Activated CD8-positive, alpha-beta memory T cell treated with anti-CD3 and anti-CD28 coated beads, Interleukin-2, amount 50 U/mL, for 48 hours (primary cell): ENCODE measurements around the gene TEX13D.
"Not testable (repeated sequence)": the region's sequence is repeated elsewhere in the genome, so short reads cannot be mapped to it uniquely, and the experiment has no call there.

ENCODE experiments used
- DNase-seq: peaks from one replicate; pipeline ENCODE4 v3.0.0-alpha.2; 2020

The TEX13D gene

DNA sequence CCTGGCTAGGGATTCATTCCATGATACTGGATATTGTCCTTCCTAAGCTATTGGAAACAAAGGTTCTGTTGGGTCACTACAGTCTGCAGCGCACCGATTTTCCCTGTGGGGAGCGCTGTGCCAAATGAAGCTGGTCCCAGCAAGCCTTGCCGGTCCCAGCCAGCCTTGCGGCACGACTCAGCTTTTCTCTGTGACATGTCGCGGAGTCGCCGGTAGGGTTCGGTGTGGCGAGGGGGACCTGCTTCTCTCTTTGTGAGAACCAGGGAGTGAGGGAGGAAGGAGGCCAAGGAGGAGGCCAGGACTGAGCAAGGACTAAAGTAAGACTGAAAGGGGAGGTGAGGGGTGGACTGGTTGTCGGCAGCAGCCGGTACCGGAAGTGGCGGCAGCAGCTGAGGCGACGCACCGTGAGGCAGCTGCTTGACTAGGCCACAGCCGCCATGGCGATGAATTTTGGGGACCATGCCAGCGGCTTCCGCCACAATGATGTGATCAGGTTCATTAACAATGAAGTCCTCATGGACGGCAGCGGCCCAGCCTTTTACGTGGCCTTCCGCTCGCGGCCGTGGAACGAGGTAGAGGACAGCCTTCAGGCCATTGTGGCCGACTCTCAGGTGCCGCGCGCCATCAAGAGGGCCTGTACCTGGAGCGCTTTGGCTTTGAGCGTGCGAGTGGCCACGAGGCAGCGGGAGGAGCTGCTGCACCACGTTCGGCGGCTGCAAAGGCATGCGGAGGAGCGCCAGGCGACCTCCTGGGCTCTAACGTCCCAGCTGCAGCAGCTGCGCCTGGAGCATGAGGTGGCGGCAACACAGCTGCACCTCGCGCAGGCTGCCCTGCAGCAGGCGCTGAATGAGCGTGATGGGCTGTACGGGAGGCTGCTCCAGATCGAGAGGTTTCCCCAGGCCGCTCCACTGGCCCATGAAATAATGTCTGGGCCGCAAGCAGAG lies at the start of gene TEX13D:
Gene TEX13D (plus strand): TSS at position 180 of the 944 bp plus-strand sequence. CDS start 258 bp downstream, at position 438.
- no peak for DNase-seq

DNA sequence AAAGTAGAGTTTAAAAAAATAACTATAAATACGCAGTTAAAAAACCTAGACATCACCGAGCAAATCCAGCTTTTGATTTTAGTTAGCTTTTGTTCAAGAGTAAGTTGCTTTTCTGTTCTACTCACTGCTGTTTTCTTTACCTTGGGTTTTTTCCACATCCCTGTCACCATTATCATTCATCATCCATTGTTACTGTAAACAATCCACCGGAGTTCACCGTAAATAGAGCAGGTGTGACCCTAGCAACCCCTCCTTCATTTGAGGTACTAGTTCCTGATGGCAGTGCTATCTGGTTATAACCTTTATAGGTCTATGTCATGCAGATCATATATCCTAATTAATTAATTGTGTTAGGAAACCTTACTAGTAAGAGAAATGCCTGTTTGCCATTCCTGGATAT lies 43.0 kb upstream of the TEX13D start:
- DNase-seq: no peak

DNA sequence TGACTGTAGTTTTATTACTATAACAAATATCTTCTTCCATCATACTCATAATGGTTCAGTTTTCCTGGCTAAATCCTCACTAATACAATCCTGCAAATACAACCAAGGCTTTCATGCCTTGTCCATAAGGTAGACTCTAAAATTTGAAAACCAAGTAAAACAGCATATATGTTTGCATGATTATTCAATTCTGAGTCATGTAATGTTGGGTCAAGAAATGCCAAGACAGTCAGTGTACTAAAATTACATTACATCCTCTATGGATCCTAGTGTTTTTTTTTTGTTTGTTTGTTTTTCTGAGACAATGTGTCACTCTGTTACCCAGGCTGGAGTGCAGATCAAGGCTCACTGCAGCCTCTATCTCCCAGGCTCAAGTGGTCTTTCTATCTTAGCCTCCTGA lies 38.6 kb upstream of the TEX13D start:
- no peak for DNase-seq

DNA sequence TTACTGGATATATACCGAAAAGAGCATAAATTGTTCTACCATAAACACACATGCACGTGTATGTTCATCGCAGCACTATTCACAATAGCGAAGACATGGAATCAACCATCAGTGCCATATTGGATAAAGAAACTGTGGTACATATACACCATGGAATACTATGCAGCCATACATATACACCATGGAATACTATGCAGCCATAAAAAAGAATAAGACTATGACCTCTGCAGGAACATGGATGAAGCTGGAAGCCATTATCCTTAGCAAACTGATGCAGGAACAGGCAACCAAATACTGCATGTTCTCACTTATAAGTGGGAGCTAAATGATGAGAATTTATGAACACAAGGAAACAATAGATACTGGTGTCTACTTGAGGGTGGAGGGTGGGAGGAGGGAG lies 33.1 kb upstream of the TEX13D start:
- not testable (repeated sequence) for DNase-seq

DNA sequence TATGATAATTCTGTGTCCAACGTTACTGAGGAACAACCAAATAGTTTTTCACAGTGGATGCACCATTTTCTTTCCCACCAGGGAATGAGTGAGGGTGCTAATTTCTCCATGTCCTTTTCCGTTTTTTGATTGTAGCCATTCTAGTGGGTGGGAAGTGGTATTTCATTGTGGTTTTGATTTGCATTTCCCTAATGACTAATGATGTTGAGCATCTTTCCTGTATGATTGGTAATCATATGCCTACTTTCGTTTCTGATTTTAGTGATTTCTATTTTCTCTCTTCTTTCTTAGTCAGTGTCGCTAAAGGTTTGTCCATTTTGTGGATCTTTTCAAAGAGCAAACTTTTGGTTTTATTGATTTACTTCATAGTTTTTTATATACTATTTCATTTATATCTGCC lies 32.1 kb upstream of the TEX13D start:
- no peak for DNase-seq

DNA sequence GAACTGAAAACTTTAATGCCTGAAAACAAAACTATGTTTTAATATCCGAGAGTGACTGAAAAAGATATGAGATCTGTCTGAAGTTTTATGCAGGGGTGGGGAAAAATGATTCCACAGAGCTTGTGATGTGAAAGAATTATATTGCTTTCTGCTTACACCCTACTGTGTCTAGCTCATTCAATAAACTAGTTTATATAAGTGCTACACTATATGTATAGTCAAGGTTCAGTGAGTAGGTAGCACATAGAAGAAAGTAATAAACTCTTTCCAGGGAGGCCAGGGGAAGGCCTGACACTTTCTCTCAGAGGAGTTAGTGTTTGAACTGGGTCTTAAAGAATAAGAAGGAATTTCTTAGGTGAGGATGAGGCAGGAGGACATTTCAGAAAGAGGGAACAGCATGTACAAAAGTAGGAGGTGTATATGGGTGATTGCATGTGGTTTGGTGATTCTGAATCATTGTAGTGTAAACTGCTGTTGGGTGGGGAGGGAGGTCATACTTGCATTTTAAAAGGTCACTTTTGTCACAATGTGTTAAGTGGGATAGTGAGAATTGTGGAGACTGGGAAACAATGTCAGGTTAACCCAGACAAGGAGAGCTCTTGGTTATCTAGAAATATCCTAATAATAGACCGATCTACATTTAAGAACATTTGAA lies 25.1 kb upstream of the TEX13D start:
- no peak for DNase-seq

DNA sequence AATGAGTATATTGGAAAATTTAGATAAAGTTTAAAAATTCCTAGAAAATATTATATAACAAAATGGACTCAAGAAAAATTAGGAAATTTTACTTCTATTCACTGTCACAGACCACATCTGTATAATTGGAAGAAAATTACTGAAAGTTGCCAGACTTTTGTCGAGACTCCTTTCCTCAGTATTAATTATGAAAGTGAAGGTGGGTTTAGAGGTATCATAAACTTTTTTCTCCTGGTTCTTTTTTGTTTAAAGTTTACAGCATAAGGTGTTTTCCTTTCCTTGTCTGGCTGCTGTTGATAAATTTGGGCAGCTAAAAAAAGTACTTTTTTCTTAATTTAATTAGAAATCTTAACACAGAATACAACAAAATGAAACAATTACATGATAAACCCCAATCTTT lies 6.7 kb upstream of the TEX13D start:
- DNase-seq: no peak

DNA sequence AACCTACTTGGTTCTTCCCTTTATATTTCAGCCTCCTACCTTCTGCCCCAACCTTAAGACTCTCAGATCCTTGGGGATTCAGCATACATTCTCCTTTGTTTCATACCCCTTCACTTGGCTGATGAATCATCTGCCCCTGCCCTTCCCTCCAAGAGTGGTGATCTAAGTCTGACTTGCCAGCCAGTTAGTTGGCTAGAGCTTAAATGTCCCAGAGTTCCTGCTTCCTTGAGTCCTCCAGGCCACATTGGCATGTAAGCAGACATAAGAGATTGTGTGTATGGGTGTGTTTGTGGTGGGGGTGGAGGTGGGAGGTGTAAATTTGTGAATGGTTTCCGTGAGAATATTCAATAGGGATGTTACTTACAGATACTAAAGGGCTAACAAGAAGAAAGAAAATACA lies 3.7 kb upstream of the TEX13D start:
- no peak for DNase-seq

DNA sequence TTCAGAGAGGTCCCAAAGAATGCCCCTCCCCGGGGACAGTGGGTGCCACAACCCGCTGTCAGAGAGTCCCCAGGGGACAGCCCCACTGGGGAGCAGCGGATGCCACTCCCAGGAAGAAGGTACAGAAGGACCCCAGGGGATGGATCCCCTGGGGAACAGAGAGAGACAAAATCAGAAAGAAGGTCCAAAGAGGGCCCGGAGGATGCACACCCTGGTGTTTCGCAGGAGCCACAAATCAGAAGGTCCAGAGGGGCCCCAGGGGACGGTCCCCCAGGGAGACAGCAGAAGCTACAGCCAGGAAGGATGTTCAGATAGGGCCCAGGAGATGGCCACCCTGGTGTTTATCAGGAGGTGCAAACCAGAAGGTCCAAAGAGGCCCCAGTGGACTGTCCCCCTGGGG lies 1.4 kb downstream of the TEX13D start:
- no peak for DNase-seq

DNA sequence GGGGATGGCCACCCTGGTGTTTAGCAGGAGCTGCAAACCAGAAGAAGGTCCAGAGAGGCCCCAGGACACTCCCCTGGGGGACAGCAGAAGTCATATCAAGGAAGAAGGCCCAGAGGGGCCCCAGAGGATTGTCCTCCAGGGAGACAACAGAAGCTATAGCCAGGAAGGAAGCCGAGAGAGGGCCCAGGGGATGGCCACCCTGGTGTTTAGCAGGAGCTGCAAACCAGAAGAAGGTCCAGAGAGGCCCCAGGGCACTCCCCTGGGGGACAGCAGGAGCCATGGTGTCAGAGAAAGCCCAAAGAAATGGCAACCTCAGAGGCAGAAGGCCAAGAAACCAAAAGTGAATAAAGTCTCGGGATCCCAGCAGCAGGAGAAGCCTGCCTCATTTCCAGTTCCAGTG lies 2.1 kb downstream of the TEX13D start:
- DNase-seq: not testable (repeated sequence)

DNA sequence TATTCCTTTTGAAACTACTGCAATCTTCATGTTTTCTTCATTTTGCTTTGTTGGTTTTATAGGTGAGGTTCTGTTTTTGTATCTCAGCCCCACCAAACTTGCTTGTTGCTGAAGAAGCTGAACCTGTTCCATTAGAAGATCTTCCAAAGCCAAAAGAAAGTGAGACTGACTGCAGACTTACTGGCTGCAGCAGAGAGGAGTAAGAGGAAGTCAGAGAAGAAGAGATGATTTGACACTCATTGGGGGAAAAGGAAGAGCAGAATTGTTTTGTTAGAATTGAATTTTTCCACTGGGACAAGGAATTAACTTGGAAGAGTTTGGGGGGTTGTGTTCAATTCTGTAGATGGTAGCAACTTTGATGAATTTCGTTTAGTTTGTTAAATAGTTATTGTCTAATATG lies 3.1 kb downstream of the TEX13D start:
- DNase-seq: no peak

DNA sequence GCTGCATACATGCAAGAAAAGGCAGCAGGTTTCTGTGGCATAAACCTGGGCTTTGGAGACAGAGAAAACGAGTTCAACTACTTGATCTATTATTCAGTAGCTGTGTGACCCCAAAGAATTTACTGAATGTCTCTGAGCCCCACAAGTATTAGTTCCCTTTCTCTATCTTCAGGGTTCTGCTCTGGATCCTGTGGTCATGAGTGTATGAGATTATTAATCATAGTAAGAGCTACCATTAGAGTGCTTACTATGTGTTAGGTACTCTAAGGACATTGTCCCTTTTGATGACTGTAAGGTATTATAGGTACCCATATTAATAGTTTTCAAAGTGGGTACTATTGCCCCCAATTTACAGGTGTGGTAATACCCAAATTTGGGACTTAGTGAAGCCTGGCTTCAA lies 5.5 kb downstream of the TEX13D start:
- DNase-seq: no peak

DNA sequence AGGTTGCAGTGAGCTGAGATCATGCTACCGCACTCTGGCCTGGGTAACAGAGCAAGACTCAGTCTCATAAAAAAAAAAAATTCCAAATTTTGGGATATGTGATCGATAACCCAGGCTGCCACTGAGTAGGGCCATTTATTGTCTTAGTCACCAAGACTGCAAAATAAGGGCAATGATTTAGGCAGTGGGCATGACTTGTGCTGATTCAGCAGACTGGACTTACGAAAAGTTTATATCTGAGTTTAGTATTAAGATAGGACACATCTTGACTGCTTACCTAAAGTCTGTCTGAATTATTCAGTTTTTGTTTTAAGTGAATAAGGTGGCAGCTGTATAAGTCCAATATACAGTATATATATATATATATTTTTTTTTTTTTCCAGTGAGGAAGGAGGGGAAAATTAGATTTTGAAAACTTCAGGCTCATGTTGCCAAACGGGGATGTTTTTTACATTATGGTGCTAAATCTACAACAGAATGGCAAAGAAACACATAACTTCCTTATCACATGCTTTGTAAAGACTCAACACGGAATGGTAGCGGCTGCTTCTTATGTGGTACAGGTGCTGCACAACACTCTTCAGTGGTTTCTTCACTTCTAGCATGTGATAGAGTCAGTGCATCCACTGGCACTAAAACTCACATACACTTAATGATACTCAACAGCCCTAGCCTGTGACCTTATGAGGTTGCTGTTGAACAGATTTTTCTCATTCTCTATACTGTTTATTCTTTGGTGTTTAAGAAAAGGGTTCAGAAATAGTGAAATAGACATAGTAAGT lies 6.5 kb downstream of the TEX13D start:
- DNase-seq: no peak

DNA sequence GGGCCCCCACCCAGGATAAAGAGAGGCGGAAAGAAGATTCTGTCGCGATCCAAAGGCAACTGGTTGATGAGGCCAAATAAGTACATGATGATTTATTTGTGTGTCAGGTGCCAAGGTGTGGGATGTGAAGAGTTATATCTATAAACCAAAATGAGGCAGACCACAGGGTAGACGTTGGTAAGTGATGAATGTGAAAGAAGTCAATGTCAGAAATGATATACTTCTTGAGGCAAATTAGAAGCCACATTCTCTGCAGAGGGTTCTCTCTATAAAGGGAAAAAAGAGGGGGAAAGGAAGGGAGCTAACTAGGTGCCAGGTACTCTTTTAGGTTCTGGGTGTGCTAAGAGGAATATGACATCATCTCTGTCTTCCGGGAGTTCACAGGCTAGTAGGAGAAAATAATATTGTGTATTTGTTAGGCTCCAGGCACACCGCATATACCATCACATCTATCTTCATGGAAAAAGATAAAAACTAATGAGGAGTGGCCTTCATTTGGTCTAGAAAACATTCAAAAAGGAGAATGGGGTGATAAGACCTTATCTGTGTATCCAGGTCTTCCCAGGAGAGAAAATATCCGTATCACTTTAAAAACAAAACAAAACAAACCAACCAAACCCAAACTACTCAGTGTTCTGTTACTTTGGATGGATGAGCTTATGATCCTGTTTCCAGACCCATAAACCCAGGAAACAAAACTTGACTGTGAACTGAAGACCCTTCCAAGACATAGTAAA lies 9.1 kb downstream of the TEX13D start:
- no peak for DNase-seq

DNA sequence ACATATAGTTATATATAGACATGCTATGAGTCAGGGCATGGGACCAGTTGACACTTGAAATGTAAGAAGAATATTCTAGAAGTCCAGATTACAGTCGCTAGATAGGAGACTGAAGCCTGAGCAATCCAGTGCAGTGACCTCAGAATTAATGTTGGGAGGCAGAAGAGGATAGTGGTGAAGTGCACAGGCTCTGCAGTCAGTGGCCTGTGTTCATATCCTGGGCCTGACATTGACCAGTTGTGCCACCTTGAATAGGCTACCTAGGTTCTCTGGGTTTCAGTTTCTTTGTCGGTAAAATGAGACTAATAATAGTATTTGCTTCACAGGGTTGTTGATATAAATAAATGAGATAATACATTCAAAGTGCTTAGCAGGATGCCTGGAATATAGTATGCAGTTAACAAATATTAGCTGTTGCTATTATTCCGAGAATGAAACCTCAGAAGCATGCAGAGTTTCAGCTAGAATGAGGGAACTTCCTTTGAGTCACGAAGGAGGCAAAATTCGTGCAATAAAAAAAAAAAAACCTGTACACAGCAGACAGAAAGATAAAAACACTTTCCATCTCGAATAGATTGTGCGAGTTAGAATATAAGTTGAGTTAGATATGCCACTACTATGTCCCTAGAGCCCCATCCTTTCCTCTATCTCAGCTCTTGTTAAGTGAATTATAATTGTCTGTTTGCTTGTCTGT lies 9.9 kb downstream of the TEX13D start:
- no peak for DNase-seq

DNA sequence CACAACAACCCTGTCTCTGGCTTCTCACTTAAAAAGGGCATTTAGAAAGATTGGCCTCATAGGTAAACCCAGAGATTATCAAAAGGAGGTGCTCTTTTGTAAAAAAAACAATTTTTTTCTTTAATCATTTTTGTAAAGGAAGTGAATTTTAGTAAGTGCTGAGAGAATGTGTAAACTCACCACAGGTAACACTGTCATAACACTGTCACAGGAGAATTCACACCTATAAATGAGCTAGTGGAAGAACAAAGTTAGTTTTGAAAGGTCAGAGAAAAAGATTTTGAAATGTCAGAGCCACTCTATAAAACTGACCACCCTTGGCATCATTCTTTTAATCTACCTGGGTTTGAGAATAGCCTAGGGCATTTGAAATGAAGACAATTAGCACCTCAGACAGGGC lies 10.6 kb downstream of the TEX13D start:
- DNase-seq: no peak

DNA sequence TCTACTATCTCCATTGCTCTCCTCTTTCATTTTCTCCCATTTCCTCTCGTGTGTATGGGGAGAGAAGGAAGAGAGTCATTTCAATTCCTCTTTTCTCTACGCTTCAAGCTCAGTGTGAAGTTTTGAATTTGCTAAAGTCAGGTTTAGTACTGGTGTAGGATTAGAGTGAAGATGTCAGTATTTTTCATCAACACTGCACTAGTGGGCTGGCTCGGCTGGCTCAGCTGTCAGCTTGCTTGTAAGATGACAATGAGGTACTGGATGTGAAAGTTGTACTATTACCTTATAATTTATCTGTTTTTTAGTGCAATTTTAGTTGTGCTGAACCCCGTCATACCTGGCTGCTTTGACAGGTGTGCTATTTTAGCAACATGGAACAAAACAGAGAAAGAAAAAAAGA lies 11.8 kb downstream of the TEX13D start:
- DNase-seq: no peak

DNA sequence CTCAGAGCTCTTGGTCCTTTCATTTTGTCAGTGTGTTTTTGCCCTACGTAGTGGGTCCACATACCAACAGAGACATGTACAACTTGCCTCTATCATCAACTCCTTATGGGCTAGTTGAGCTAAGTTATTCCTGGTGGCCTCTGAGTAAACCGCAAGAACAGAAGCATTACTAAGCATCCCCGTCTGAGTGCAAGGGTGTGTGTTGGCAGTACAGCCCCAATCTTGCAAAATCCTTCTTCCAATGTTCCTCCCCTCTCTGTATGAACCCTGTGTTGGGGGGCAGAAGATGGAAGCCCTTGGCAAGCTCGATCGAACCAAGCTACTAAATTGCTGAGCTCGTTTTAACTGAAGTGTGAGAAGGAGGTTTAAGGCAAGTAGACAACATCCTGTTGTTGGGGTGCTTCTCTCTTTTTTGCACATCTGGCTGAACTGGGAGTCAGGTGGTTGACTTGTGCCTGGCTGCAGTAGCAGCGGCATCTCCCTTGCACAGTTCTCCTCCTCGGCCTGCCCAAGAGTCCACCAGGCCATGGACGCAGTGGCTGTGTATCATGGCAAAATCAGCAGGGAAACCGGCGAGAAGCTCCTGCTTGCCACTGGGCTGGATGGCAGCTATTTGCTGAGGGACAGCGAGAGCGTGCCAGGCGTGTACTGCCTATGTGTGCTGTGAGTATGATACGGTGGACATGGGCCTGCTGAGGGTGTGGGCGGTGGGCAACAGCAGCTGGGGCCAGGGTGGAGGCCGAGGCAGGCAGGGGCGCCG lies 13.8 kb downstream of the TEX13D start, which contains the start of gene SH2D1A:
Gene SH2D1A (plus strand): TSS at position 447 of the 760 bp plus-strand sequence. CDS start 80 bp downstream, at position 527.
- no peak for DNase-seq

DNA sequence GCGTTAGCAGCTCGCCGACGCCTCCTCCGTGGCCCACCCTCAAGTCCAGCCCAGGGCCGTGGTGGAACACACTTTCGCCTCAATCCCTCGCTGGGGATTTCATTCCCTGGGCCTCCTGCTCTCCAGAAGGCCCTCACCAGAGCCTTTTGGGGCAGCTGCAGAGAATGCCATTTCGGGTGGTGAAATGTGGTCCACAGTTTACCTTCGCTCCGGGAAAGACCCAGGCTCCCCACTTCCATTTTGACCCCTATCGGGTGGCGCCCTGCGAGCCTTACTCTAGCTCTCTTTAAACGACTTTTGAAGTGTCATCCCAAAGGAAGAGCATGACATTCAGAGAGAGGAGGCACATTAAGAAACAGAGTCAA lies 14.4 kb downstream of the TEX13D start:
- DNase-seq: no peak

DNA sequence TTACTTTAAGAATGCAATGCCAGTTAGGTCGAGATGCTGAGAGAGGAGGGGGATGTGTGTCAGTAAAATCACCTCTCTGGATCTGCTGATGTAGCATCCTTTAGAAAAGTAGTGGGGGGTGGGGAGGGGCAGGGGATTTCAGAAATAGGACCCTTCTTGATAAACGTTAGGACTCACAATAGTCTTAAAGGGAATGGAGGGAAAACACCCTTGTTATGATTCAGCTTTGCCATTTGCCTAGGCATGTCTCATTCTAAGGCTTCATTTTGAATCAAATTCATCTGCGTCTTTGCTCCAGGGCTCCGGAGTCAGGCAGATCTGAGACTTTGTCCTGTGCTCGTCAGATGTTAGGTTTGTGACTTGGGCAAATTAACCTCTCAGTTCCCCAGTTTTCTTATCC lies 14.8 kb downstream of the TEX13D start:
- DNase-seq: no peak

DNA sequence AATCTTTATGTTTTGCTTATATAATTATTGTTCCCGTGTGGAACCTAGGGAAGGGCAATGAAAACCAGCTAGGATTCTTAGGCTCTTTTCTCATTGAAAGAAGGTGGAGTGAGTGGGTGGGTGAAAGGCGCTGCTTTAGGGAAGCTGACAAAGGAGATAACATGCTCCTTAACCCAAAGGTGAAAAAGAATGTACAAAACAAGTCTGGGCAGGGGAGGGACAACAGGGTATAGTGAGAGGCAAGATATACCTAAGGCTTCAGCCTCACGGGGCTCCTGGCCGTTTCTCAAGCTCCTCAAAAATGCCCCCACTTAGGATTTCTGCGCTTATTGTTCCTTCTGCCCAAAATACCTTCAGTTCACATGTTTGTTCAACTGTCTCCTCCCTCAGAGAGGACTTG lies 15.7 kb downstream of the TEX13D start:
- no peak for DNase-seq
